ENCODE data around the gene ANKH. TPM values are rescaled to one million over a fixed set of nuclear protein-coding genes. Genes with fewer than 3 reads are reported as not detected.
"Not testable (repeated sequence)": the region's sequence is repeated elsewhere in the genome, so short reads cannot be mapped to it uniquely, and the experiment has no call there.

The ANKH gene
- 7.0 and 8.0 TPM in 2 replicates for total RNA-seq (2014; rRNA removed; shearing (Covaris generic))

GRCh38 chr5:14871214-14872069, at the start of gene ANKH:
Gene ANKH, minus strand, starts transcription at chr5:14871778. Its CDS starts 331 bp downstream, at chr5:14871447.
- DNase-seq (ENCODE audit: low spot score): peak; percentile 55

- DNase-seq (ENCODE audit: low spot score): no peak
Observed at GRCh38 chr5:14920121-14920520, 48.5 kb upstream of the ANKH start.

- not testable (repeated sequence) for DNase-seq (ENCODE audit: low spot score)
Observed at GRCh38 chr5:14919106-14919505, 47.5 kb upstream of the ANKH start.

GRCh38 chr5:14917719-14918118, 46.1 kb upstream of the ANKH start:
- DNase-seq (ENCODE audit: low spot score): no peak

- peak; percentile 79 for DNase-seq (ENCODE audit: low spot score)
Observed at GRCh38 chr5:14915291-14915952, 43.8 kb upstream of the ANKH start.

- DNase-seq (ENCODE audit: low spot score): peak; percentile 66
Observed at GRCh38 chr5:14914623-14915260, 43.2 kb upstream of the ANKH start.

- no peak for DNase-seq (ENCODE audit: low spot score)
Observed at GRCh38 chr5:14914193-14914592, 42.6 kb upstream of the ANKH start.

- no peak for DNase-seq (ENCODE audit: low spot score)
Observed at GRCh38 chr5:14913096-14913495, 41.5 kb upstream of the ANKH start.

- no peak for DNase-seq (ENCODE audit: low spot score)
Observed at GRCh38 chr5:14912206-14912605, 40.6 kb upstream of the ANKH start.

GRCh38 chr5:14909369-14909768, 37.8 kb upstream of the ANKH start:
- no peak for DNase-seq (ENCODE audit: low spot score)

- no peak for DNase-seq (ENCODE audit: low spot score)
Observed at GRCh38 chr5:14908172-14908571, 36.6 kb upstream of the ANKH start.

- no peak for DNase-seq (ENCODE audit: low spot score)
Observed at GRCh38 chr5:14906628-14907027, 35.0 kb upstream of the ANKH start.

- no peak for DNase-seq (ENCODE audit: low spot score)
Observed at GRCh38 chr5:14902826-14903560, 31.4 kb upstream of the ANKH start.

- DNase-seq (ENCODE audit: low spot score): no peak
Observed at GRCh38 chr5:14901462-14902051, 30.0 kb upstream of the ANKH start.

- DNase-seq (ENCODE audit: low spot score): no peak
Observed at GRCh38 chr5:14900693-14901461, 29.3 kb upstream of the ANKH start.

- DNase-seq (ENCODE audit: low spot score): no peak
Observed at GRCh38 chr5:14896131-14896530, 24.6 kb upstream of the ANKH start.

GRCh38 chr5:14895301-14895700, 23.7 kb upstream of the ANKH start:
- no peak for DNase-seq (ENCODE audit: low spot score)

GRCh38 chr5:14894748-14895147, 23.2 kb upstream of the ANKH start:
- no peak for DNase-seq (ENCODE audit: low spot score)

- DNase-seq (ENCODE audit: low spot score): no peak
Observed at GRCh38 chr5:14893381-14893780, 21.8 kb upstream of the ANKH start.

GRCh38 chr5:14890846-14891245, 19.3 kb upstream of the ANKH start:
- no peak for DNase-seq (ENCODE audit: low spot score)
